Loucy (cell line): ENCODE results near the gene SLC12A5.

ENCODE experiments used
- CTCF ChIP-seq: fragments of 200-600 bp; sonication (generic); conservative IDR thresholded peaks from 2 replicates; pipeline ENCODE4 v1.5.1; 2014; ENCODE audit warnings: mild to moderate bottlenecking, antibody characterized with exemption, low read length
- EZH2phosphoT487 ChIP-seq: fragments of 200-600 bp; IDR thresholded peaks from 2 replicates; pipeline ENCODE4 v1.6.1; 2018; ENCODE audit warnings: antibody characterized with exemption, mild to moderate bottlenecking, moderate library complexity, borderline replicate concordance

DNA sequence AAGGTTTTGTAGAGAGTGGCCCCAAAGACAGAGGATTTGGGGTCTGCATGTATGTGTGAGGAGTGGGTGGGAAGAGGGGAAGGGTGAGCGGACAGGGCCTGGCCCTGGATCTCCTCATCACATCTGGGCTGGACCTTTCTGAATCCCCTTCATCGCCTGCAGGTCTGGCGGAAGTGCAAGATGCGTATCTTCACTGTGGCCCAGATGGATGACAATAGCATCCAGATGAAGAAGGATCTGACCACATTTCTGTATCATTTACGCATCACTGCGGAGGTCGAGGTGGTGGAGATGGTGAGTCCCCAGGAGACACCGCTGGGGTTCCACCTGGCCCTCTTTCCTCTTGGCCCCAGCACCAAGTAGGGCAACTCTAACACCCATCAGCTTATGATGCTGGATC, 24.4 kb downstream of the SLC12A5 start:
- no peak for TF ChIP-seq CTCF
- TF ChIP-seq EZH2phosphoT487, result no peak
